DOHH2 (cell line): Measurements from ENCODE around the gene BMP6.

Source experiments
- CTCF ChIP-seq: fragments of 200-600 bp; sonication (generic); IDR thresholded peaks from one replicate; pipeline ENCODE4 v1.5.1; 2014; ENCODE audit warnings: antibody characterized with exemption, mild to moderate bottlenecking, low read depth, low read length; ENCODE audit not compliant: poor library complexity, severe bottlenecking
- EZH2phosphoT487 ChIP-seq: fragments of 200-600 bp; sonication (generic); IDR thresholded peaks from 2 replicates; pipeline ENCODE4 v1.6.1; 2017; ENCODE audit warnings: borderline replicate concordance, mild to moderate bottlenecking, antibody characterized with exemption, low read length, moderate library complexity, mixed read lengths

GRCh38 chr6:7878401-7878964 lies 152.6 kb downstream of the BMP6 start:
- no peak for TF ChIP-seq CTCF
- TF ChIP-seq EZH2phosphoT487: no peak
